Nephron (organoid): ENCODE results near the gene ENO3.

ENCODE experiments used
- H3K27ac Mint-ChIP-seq, 3 experiments: 2 replicates each; pipeline ENCODE4 v1.8.0; 2020; ENCODE audit warnings: mixed read lengths in 3 of 3, mild to moderate bottlenecking in 2 of 3, moderate library complexity in 1 of 3
- H3K27me3 Mint-ChIP-seq: 2 replicates; pipeline ENCODE4 v1.8.0; 2021; ENCODE audit warnings: low read depth, mild to moderate bottlenecking, moderate library complexity, mixed read lengths
- H3K36me3 Mint-ChIP-seq: 2 replicates; pipeline ENCODE4 v1.8.0; 2020; ENCODE audit warnings: low read depth, mixed read lengths
- H3K4me1 Mint-ChIP-seq: 2 replicates; pipeline ENCODE4 v1.8.0; 2020; ENCODE audit warnings: mixed read lengths
- H3K4me3 Mint-ChIP-seq, 3 experiments: 2 replicates each; pipeline ENCODE4 v1.8.0; 2020; ENCODE audit warnings: mild to moderate bottlenecking in 3 of 3, mixed read lengths in 3 of 3, moderate library complexity in 2 of 3
- H3K9me3 Mint-ChIP-seq: 2 replicates; pipeline ENCODE4 v1.8.0; 2020; ENCODE audit warnings: mixed read lengths
- TF ChIP-seq, protein P1 (sequence below), 3 experiments: fragments of 200-600 bp; sonication (generic); IDR thresholded peaks; one replicate each; pipeline ENCODE4 v1.5.0; 2021; ENCODE audit warnings: antibody characterized with exemption in 3 of 3; ENCODE audit not compliant: unreplicated experiment in 3 of 3

ENO3 gene

GRCh38 chr17:4939796-4940554, 10.9 kb upstream of the ENO3 start, which contains the start of the genes RNF167 and SLC25A11:
TSS of gene RNF167 (plus strand) at chr17:4940268. CDS start at chr17:4940910, 642 bp downstream.
TSS of gene SLC25A11 (minus strand) at chr17:4940046. CDS start at chr17:4939910, 136 bp downstream.
- no peaks in the 10 kb centered on the region for H3K27me3 Mint-ChIP-seq
- H3K4me1 Mint-ChIP-seq = peaks cover 47% of the 10 kb centered on the region
- H3K4me3 Mint-ChIP-seq = peak within 1 kb of the TSS; percentile 91 to 98 (median 93)
- TF ChIP-seq, protein P1, sequence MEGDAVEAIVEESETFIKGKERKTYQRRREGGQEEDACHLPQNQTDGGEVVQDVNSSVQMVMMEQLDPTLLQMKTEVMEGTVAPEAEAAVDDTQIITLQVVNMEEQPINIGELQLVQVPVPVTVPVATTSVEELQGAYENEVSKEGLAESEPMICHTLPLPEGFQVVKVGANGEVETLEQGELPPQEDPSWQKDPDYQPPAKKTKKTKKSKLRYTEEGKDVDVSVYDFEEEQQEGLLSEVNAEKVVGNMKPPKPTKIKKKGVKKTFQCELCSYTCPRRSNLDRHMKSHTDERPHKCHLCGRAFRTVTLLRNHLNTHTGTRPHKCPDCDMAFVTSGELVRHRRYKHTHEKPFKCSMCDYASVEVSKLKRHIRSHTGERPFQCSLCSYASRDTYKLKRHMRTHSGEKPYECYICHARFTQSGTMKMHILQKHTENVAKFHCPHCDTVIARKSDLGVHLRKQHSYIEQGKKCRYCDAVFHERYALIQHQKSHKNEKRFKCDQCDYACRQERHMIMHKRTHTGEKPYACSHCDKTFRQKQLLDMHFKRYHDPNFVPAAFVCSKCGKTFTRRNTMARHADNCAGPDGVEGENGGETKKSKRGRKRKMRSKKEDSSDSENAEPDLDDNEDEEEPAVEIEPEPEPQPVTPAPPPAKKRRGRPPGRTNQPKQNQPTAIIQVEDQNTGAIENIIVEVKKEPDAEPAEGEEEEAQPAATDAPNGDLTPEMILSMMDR (IDR thresholded peaks at IDR 0.05; ENCODE audit: unreplicated experiment in 3 of 3) = no peak
- peak within 1 kb of the TSS; percentile 99 to 100 (median 100) for H3K27ac Mint-ChIP-seq
- no peaks in the 10 kb centered on the region for H3K9me3 Mint-ChIP-seq
- H3K36me3 Mint-ChIP-seq = peaks cover 43% of the 10 kb centered on the region

DNA sequence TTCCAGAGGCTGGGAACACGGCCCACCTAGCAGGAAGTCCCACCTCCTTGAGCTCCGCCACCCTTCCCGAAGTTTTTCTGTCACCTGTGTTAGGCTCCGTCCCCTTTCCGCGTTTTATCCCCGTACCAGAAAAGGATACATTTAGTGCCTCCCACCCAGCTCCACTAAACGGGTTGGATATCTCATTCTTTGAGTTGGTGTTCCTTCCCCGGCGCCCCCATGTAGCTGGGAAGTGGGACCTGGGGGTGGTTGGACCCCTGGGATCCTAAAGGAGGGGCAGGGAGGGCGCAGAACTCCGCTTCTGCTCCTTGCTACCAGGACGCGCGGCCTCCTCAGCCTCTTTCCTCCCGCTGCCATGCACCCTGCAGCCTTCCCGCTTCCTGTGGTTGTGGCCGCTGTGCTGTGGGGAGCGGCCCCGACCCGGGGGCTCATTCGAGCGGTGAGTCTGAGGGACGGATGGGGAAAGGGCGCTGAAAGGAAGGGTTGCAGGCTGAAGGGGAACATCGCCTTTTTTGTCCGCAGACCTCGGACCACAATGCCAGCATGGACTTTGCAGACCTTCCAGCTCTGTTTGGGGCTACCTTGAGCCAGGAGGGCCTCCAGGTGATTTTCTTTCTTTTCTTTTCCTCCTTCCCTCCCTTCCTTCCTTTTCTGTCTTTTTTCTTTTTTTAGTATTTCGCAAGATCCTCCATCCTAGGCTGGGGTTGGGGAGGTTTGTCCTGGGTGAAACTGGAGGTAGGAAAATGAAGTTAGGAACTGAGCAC, 10.2 kb upstream of the ENO3 start:
- no peaks in the 10 kb centered on the region for H3K27me3 Mint-ChIP-seq
- peaks cover 54% of the 10 kb centered on the region for H3K4me1 Mint-ChIP-seq
- no peaks in the 10 kb centered on the region for H3K9me3 Mint-ChIP-seq
- H3K36me3 Mint-ChIP-seq = peaks cover 51% of the 10 kb centered on the region
- TF ChIP-seq, protein P1 (IDR thresholded peaks at IDR 0.05; ENCODE audit: unreplicated experiment in 3 of 3) = no peak
- peak overlapping the region; percentile 99 to 100 (median 100) for H3K27ac Mint-ChIP-seq
- H3K4me3 Mint-ChIP-seq = peak overlapping the region; percentile 91 to 98 (median 93)

- H3K4me3 Mint-ChIP-seq = peak overlapping the region; percentile 91 to 98 (median 93)
- peak overlapping the region; percentile 73 to 100 (median 99) for H3K27ac Mint-ChIP-seq
- no peaks in the 10 kb centered on the region for H3K27me3 Mint-ChIP-seq
- no peaks in the 10 kb centered on the region for H3K9me3 Mint-ChIP-seq
- H3K36me3 Mint-ChIP-seq = peaks cover 51% of the 10 kb centered on the region
- H3K4me1 Mint-ChIP-seq = peaks cover 57% of the 10 kb centered on the region
- TF ChIP-seq, protein P1 (IDR thresholded peaks at IDR 0.05; ENCODE audit: unreplicated experiment in 3 of 3) = no peak
Measured at GRCh38 chr17:4941319-4941610, 9.7 kb upstream of the ENO3 start.

- no peaks in the 10 kb centered on the region for H3K27me3 Mint-ChIP-seq
- TF ChIP-seq, protein P1 (IDR thresholded peaks at IDR 0.05; ENCODE audit: unreplicated experiment in 3 of 3) = no peak
- H3K36me3 Mint-ChIP-seq = peaks cover 57% of the 10 kb centered on the region
- peaks cover 65% of the 10 kb centered on the region for H3K4me1 Mint-ChIP-seq
- no peaks in the 10 kb centered on the region for H3K9me3 Mint-ChIP-seq
- H3K4me3 Mint-ChIP-seq = peak overlapping the region; percentile 91 to 98 (median 93)
- peak overlapping the region; percentile 38 to 73 (median 49) for H3K27ac Mint-ChIP-seq
Measured at GRCh38 chr17:4942760-4943508, 8.0 kb upstream of the ENO3 start.

DNA sequence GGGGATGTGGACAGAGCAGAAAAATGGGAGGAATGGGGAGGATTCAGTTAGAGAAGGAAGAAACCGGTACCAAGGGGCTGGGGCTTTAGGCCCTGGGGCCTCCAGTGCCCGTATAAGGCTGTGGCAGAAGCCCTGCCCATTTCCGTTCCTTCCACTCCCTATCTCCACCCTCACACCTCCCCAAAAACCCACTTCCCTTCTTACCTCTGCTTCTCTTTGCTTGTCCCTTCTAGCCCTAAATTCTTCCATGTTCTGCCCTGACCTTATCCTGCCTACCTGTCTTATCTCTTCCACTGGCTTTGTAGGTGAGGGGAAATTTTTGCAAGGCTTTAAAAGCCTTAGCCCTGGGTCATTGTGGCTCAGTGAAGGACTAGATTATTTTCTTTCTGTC, 6.8 kb upstream of the ENO3 start:
- Mint-ChIP-seq H3K4me3 (peak overlapping the region; percentile 53 to 95 (median 68)), H3K36me3 (peaks cover 57% of the 10 kb centered on the region), H3K27ac (peak overlapping the region; percentile 73 to 99 (median 89)), H3K27me3 (no peaks in the 10 kb centered on the region), H3K9me3 (no peaks in the 10 kb centered on the region), H3K4me1 (peaks cover 55% of the 10 kb centered on the region)
- TF ChIP-seq, protein P1 (IDR thresholded peaks at IDR 0.05; ENCODE audit: unreplicated experiment in 3 of 3) = no peak
